ENCODE data around the gene ELMO1. TPM values are rescaled to one million over a fixed set of nuclear protein-coding genes. Genes with fewer than 3 reads are reported as not detected.

Gene ELMO1
- total RNA-seq, 1 experiment from 2014 or later: 1.1 TPM

DNA sequence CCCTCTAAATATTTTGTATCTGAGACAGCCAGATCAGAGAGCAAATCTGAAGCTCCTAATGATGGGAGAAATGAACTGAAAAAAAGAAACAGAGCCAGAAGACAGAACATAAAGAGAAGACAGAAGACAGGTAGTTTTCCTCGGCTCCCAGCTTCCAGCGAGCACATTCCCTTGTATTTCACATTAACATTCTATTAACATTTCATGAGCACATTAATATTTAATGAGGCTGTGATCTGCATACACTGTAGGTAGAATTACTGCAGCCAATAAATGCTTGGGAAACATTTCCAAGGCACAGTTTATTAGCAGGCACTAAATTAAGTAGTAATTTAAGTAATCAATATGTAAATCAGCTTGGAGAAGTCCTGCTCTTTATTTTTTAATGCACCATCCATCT is 349.9 kb downstream of the ELMO1 start:
- H3K4me1 ChIP-seq (ENCODE audit: control insufficient read depth in 1 of 2, insufficient read depth in 2 of 2, low read length in 2 of 2): no peaks in the 10 kb centered on the region
- no peak for DNase-seq (ENCODE audit: low read depth, low spot score)
- no peak overlapping the region for H3K27ac ChIP-seq (ENCODE audit: low read depth, low read length)
- intact Hi-C loops (cut with micrococcal nuclease): no loop called here
- no peaks in the 10 kb centered on the region for H3K9me3 ChIP-seq (ENCODE audit: control insufficient read depth in 1 of 2, insufficient read depth in 1 of 2, low read depth in 1 of 2, low read length in 2 of 2)
- no peaks in the 10 kb centered on the region for H3K27me3 ChIP-seq (ENCODE audit: insufficient read depth, low read length)
- H4K20me1 ChIP-seq (ENCODE audit: insufficient read depth): no peaks in the 10 kb centered on the region
- RAD21 ChIA-PET (ENCODE audit: low non-redundant PET in 1 of 2, low total read pairs in 2 of 2, uncharacterized antibody in 2 of 2, unreplicated experiment in 2 of 2): no interaction called here
- H3K9me2 ChIP-seq (ENCODE audit: insufficient read depth): no peaks in the 10 kb centered on the region
- H3K4me3 ChIP-seq (replicated peaks in 1 of 2; ENCODE audit: low read depth in 1 of 2, low read length in 2 of 2): no peak overlapping the region
- no peak for TF ChIP-seq EZH2 (IDR thresholded peaks at IDR 0.05)
- no peak for TF ChIP-seq JUND (IDR thresholded peaks at IDR 0.05)
- TF ChIP-seq SRF (IDR thresholded peaks at IDR 0.05; ENCODE audit: low read depth): no peak
- TF ChIP-seq FOSL1 (IDR thresholded peaks at IDR 0.05; ENCODE audit: low read depth): no peak
- no peak overlapping the region for H2AFZ ChIP-seq (ENCODE audit: low read depth, low read length, poor library complexity, severe bottlenecking)
- CTCF ChIA-PET: interaction anchor here (1.3 kb wide), 1 partner anchor 83 kb away, joined by 4 read pairs; no protein-coding TSS in a partner anchor
- no peak overlapping the region for H3K9ac ChIP-seq (ENCODE audit: low read length)
- POLR2A ChIA-PET: no interaction called here
- H3K4me2 ChIP-seq (ENCODE audit: low read length): no peak overlapping the region
- no peak for ATAC-seq
- BruUV-seq (replicated peaks): no TSS peak
- no peaks in the 10 kb centered on the region for H3K79me2 ChIP-seq (ENCODE audit: insufficient read depth, low read length)
- H3K36me3 ChIP-seq (ENCODE audit: control insufficient read depth in 1 of 2, insufficient read depth in 2 of 2, low read length in 2 of 2): no peaks in the 10 kb centered on the region

DNA sequence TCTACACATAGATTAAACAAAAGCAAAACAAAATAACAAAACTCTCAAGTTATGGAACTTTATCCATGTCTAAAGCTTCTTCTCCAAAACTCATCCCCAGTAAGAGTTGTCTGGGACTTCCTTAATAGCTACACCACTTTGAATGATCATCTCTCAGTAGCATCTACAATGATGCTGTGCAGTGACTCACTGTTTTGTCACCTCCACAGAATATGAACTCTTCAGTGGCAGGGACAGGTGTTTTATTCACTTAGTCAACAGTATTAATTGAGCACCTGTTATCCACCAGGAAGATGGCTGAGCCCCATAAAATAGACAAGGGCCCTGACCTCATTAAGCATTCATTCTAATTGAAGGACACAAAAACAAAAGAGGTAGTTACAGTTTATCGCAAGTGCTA is 350.7 kb downstream of the ELMO1 start:
- H3K27ac ChIP-seq (ENCODE audit: low read depth, low read length): no peak overlapping the region
- ATAC-seq (no peak), DNase-seq (ENCODE audit: low read depth, low spot score) (no peak)
- no peaks in the 10 kb centered on the region for H3K4me1 ChIP-seq (ENCODE audit: control insufficient read depth in 1 of 2, insufficient read depth in 2 of 2, low read length in 2 of 2)
- intact Hi-C loops (cut with micrococcal nuclease): no loop called here
- H3K9ac ChIP-seq (ENCODE audit: low read length): no peak overlapping the region
- no peaks in the 10 kb centered on the region for H3K36me3 ChIP-seq (ENCODE audit: control insufficient read depth in 1 of 2, insufficient read depth in 2 of 2, low read length in 2 of 2)
- H4K20me1 ChIP-seq (ENCODE audit: insufficient read depth): no peaks in the 10 kb centered on the region
- H3K79me2 ChIP-seq (ENCODE audit: insufficient read depth, low read length): no peaks in the 10 kb centered on the region
- H3K9me2 ChIP-seq (ENCODE audit: insufficient read depth): no peaks in the 10 kb centered on the region
- BruUV-seq (replicated peaks): no TSS peak
- no peaks in the 10 kb centered on the region for H3K9me3 ChIP-seq (ENCODE audit: control insufficient read depth in 1 of 2, insufficient read depth in 1 of 2, low read depth in 1 of 2, low read length in 2 of 2)
- ChIA-PET CTCF (no interaction called here), POLR2A (no interaction called here), RAD21 (ENCODE audit: low non-redundant PET in 1 of 2, low total read pairs in 2 of 2, uncharacterized antibody in 2 of 2, unreplicated experiment in 2 of 2) (no interaction called here)
- H3K4me2 ChIP-seq (ENCODE audit: low read length): no peak overlapping the region
- no peak overlapping the region for H3K4me3 ChIP-seq (replicated peaks in 1 of 2; ENCODE audit: low read depth in 1 of 2, low read length in 2 of 2)
- H3K27me3 ChIP-seq (ENCODE audit: insufficient read depth, low read length): no peaks in the 10 kb centered on the region
- no peak overlapping the region for H2AFZ ChIP-seq (ENCODE audit: low read depth, low read length, poor library complexity, severe bottlenecking)
- no peak for TF ChIP-seq POLR2AphosphoS5 (IDR thresholded peaks at IDR 0.05; ENCODE audit: low read depth, low read length)
- no peak for TF ChIP-seq SP1 (IDR thresholded peaks at IDR 0.05; ENCODE audit: low read depth)
- TF ChIP-seq, protein P1, sequence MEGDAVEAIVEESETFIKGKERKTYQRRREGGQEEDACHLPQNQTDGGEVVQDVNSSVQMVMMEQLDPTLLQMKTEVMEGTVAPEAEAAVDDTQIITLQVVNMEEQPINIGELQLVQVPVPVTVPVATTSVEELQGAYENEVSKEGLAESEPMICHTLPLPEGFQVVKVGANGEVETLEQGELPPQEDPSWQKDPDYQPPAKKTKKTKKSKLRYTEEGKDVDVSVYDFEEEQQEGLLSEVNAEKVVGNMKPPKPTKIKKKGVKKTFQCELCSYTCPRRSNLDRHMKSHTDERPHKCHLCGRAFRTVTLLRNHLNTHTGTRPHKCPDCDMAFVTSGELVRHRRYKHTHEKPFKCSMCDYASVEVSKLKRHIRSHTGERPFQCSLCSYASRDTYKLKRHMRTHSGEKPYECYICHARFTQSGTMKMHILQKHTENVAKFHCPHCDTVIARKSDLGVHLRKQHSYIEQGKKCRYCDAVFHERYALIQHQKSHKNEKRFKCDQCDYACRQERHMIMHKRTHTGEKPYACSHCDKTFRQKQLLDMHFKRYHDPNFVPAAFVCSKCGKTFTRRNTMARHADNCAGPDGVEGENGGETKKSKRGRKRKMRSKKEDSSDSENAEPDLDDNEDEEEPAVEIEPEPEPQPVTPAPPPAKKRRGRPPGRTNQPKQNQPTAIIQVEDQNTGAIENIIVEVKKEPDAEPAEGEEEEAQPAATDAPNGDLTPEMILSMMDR (IDR thresholded peaks at IDR 0.05 in 2 of 3, conservative IDR thresholded peaks at IDR 0.05 in 1 of 3; ENCODE audit: borderline replicate concordance in 1 of 3, insufficient read depth in 1 of 3, low read depth in 2 of 3, low read length in 2 of 3): no peak
- no peak for TF ChIP-seq FOSL1 (IDR thresholded peaks at IDR 0.05; ENCODE audit: low read depth)
- no peak for TF ChIP-seq YY1 (IDR thresholded peaks at IDR 0.05; ENCODE audit: extremely low read depth, insufficient replicate concordance, low read depth, low read length)
- no peak for TF ChIP-seq ZNF274 (IDR thresholded peaks at IDR 0.05; ENCODE audit: low read depth, low read length)
- TF ChIP-seq ELF1 (IDR thresholded peaks at IDR 0.05; ENCODE audit: borderline replicate concordance, low read depth): no peak
- no peak for TF ChIP-seq EZH2phosphoT487 (IDR thresholded peaks at IDR 0.05; ENCODE audit: borderline replicate concordance)
- TF ChIP-seq RAD21 (IDR thresholded peaks at IDR 0.05; ENCODE audit: low read depth): no peak
- TF ChIP-seq SIN3A (IDR thresholded peaks at IDR 0.05; ENCODE audit: low read depth): no peak
- TF ChIP-seq JUND (IDR thresholded peaks at IDR 0.05): no peak
- TF ChIP-seq SRF (IDR thresholded peaks at IDR 0.05; ENCODE audit: low read depth): no peak
- TF ChIP-seq, protein P2, sequence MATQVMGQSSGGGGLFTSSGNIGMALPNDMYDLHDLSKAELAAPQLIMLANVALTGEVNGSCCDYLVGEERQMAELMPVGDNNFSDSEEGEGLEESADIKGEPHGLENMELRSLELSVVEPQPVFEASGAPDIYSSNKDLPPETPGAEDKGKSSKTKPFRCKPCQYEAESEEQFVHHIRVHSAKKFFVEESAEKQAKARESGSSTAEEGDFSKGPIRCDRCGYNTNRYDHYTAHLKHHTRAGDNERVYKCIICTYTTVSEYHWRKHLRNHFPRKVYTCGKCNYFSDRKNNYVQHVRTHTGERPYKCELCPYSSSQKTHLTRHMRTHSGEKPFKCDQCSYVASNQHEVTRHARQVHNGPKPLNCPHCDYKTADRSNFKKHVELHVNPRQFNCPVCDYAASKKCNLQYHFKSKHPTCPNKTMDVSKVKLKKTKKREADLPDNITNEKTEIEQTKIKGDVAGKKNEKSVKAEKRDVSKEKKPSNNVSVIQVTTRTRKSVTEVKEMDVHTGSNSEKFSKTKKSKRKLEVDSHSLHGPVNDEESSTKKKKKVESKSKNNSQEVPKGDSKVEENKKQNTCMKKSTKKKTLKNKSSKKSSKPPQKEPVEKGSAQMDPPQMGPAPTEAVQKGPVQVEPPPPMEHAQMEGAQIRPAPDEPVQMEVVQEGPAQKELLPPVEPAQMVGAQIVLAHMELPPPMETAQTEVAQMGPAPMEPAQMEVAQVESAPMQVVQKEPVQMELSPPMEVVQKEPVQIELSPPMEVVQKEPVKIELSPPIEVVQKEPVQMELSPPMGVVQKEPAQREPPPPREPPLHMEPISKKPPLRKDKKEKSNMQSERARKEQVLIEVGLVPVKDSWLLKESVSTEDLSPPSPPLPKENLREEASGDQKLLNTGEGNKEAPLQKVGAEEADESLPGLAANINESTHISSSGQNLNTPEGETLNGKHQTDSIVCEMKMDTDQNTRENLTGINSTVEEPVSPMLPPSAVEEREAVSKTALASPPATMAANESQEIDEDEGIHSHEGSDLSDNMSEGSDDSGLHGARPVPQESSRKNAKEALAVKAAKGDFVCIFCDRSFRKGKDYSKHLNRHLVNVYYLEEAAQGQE (IDR thresholded peaks at IDR 0.05; ENCODE audit: low read depth): no peak
- no peak for TF ChIP-seq TCF7L2 (IDR thresholded peaks at IDR 0.05; ENCODE audit: borderline replicate concordance, extremely low read depth, insufficient read depth, insufficient read length)
